Measurements from ENCODE around the gene TBL2. TPM values are rescaled to one million over a fixed set of nuclear protein-coding genes. Genes with fewer than 3 reads are reported as not detected.
"Not testable (repeated sequence)": the region's sequence is repeated elsewhere in the genome, so short reads cannot be mapped to it uniquely, and the experiment has no call there.

The TBL2 gene
- total and polyA plus RNA-seq, 2 experiments from 2014 or later, result 69.7 to 101 TPM

DNA sequence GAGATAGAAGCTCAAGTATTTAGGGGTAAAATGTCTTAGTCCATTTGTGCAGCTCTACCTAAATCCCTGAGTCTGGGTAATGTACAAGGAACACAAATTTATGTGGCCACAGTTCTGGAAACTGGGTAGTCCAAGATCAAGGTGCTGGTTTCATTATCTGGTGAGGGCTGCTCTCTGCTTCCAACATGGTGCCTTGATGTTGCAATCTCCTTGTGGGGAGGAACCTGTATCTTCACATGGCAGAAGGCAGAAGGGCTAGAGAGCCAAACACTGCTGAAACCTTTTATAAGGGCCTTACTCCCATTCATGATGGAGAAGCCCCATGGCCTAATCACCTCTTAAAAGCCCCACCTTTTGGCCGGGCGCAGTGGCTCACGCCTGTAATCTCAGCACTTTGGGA is 47.6 kb downstream of the TBL2 start:
- in situ Hi-C loops (cut with MboI), result no loop called here
- H3K4me3 ChIP-seq, result no peak overlapping the region
- TF ChIP-seq EZH2 (IDR thresholded peaks at IDR 0.05; ENCODE audit: insufficient read depth, poor library complexity, severe bottlenecking) (no peak), EZH2phosphoT487 (IDR thresholded peaks at IDR 0.05; ENCODE audit: insufficient read depth, low read depth) (no peak)
- no peak overlapping the region for H3K9ac ChIP-seq
- H3F3A ChIP-seq (ENCODE audit: insufficient read depth), result 0 out of 2 replicates have a peak, but pooled peaks cover 4% of the 10 kb centered on the region
- H3K27ac ChIP-seq, result no peak overlapping the region
- no peaks in the 10 kb centered on the region for H3K9me3 ChIP-seq (ENCODE audit: low read depth)
- 0 out of 2 replicates have a peak, but pooled peaks cover 5% of the 10 kb centered on the region for H3K36me3 ChIP-seq (ENCODE audit: low read depth)
- no peaks in the 10 kb centered on the region for H3K4me1 ChIP-seq (ENCODE audit: insufficient read depth)
- H4K20me1 ChIP-seq (ENCODE audit: insufficient read depth), result no peaks in the 10 kb centered on the region
- no peak overlapping the region for H2AFZ ChIP-seq
- H3K9me2 ChIP-seq (ENCODE audit: insufficient read depth), result no peaks in the 10 kb centered on the region
- 93 to 100% methylated on average over 3 of the region's 3 CpGs for WGBS, 2 experiments (ENCODE audit: low coverage in 1 of 2, low lambda C conversion rate in 2 of 2, missing lambda C conversion rate in 2 of 2)
- H3K4me2 ChIP-seq (ENCODE audit: unreplicated experiment), result no peak overlapping the region
- H3K79me2 ChIP-seq (ENCODE audit: insufficient read depth), result no peaks in the 10 kb centered on the region
- no peaks in the 10 kb centered on the region for H3K27me3 ChIP-seq (replicated peaks; ENCODE audit: insufficient read depth)
- no peak for DNase-seq

DNA sequence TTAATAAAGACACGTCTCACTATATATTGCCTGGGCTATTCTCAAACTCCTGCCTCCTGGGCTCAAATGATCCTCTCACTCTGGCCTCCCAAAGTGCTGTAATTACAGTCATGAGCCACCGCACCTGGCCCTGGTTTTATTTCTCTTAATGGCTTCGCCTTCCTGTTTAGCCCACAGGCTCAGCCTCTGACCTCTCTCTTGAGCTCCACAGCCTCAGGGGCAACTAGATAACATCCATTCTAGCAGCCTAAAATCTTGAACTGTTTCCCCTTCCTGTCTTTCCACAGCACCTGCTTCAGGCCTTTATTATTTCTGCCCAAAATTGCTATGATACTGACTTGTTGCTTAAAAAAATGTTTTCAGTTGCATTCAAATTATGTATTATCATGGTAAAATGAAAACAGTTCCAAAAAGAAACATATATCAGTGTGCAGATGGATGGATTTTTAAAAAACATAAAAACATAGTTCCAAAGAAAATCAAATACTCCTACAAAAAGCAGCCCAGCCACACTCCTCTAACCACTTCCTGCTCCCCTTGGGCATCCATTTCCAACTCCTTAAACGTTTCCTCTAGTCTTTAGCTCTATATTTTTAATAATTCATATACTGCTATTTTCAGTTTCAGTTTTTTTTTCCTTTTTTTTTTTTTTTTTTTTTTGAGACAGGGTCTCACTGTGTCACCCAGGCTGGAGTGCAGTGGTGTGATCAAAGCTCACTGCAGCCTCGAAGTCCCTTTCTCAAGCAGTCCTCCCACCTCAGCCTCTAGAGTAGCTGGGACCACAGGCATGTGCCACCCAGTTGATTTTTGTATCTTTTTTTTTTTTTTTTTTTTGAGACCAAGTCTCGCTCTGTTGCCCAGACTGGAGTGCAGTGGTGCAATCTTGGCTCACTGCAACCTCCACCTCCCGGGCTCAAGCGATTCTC is 51.2 kb downstream of the TBL2 start:
- no peaks in the 10 kb centered on the region for H3K9me2 ChIP-seq (ENCODE audit: insufficient read depth)
- H3K4me2 ChIP-seq (ENCODE audit: unreplicated experiment), result no peak overlapping the region
- DNase-seq, result no peak
- in situ Hi-C loops (cut with MboI), result no loop called here
- no peak overlapping the region for H3K4me3 ChIP-seq
- no peaks in the 10 kb centered on the region for H3K4me1 ChIP-seq (ENCODE audit: insufficient read depth)
- H4K20me1 ChIP-seq (ENCODE audit: insufficient read depth), result no peaks in the 10 kb centered on the region
- H3K27ac ChIP-seq, result no peak overlapping the region
- no peaks in the 10 kb centered on the region for H3K27me3 ChIP-seq (replicated peaks; ENCODE audit: insufficient read depth)
- H3F3A ChIP-seq (ENCODE audit: insufficient read depth), result 0 out of 2 replicates have a peak, but pooled peaks cover 4% of the 10 kb centered on the region
- no peaks in the 10 kb centered on the region for H3K36me3 ChIP-seq (ENCODE audit: low read depth)
- H3K9ac ChIP-seq, result no peak overlapping the region
- TF ChIP-seq EZH2 (IDR thresholded peaks at IDR 0.05; ENCODE audit: insufficient read depth, poor library complexity, severe bottlenecking), result no peak
- TF ChIP-seq EZH2phosphoT487 (IDR thresholded peaks at IDR 0.05; ENCODE audit: insufficient read depth, low read depth), result no peak
- no peak overlapping the region for H2AFZ ChIP-seq
- 73 to 79% methylated on average over 6 to 8 of the region's 8 CpGs for WGBS, 2 experiments (ENCODE audit: low coverage in 1 of 2, low lambda C conversion rate in 2 of 2, missing lambda C conversion rate in 2 of 2)
- H3K9me3 ChIP-seq (ENCODE audit: low read depth), result no peaks in the 10 kb centered on the region
- H3K79me2 ChIP-seq (ENCODE audit: insufficient read depth), result no peaks in the 10 kb centered on the region

- H3K27me3 ChIP-seq (replicated peaks; ENCODE audit: insufficient read depth); H3K4me1 ChIP-seq (ENCODE audit: insufficient read depth); H2AFZ ChIP-seq; DNase-seq; H3K9ac ChIP-seq; H3K4me3 ChIP-seq; H3K4me2 ChIP-seq (ENCODE audit: unreplicated experiment); H3K79me2 ChIP-seq (ENCODE audit: insufficient read depth); H3K9me3 ChIP-seq (ENCODE audit: low read depth); H3K36me3 ChIP-seq (ENCODE audit: low read depth); H3F3A ChIP-seq (ENCODE audit: insufficient read depth); H4K20me1 ChIP-seq (ENCODE audit: insufficient read depth); H3K27ac ChIP-seq; H3K9me2 ChIP-seq (ENCODE audit: insufficient read depth); in situ Hi-C loops (cut with MboI): not testable (repeated sequence)
- WGBS, 2 experiments (ENCODE audit: low coverage in 1 of 2, low lambda C conversion rate in 2 of 2, missing lambda C conversion rate in 2 of 2), result 19 to 33% methylated on average over 1 of the region's 1 CpG
These were observed 52.3 kb downstream of the TBL2 start for GRCh38 chr7:73526158-73526494.

DNA sequence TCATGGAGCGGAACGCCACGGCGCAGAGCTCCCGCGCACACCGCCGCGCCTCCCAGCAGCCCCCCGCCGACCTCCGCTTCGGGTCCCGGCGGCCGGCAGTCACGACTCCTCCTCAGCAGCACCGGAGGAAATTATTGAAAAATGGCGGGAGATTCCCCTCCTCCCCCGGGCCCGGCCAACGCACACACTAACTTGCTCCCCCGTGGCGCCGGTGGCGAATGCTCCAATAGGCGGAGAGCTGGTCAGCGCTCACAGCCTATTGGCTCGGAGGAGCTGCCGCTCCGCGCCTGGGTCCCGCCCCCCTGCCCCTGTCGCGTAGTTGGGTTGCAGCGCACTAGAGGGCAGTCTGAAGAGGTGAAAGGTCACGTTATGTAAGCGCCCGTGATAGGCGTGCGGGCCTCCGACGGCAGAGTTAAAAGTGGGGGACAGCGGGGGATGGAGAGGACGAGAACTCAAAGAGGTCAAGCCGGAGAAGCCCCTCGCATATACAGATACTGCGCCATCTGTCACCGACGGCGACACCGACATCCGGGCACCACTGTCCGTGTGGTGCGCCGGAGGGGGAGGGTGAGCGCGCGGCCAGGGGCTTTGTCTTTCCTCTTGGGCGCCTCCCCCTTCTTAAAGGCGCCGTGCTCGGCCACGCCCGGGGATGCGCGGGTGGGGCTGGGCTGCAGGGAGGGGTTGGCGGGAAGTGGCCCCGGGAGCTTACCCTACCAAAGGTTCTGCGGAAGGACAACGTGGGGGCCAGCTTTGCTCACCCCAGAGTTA is 56.1 kb downstream of the TBL2 start, which contains the start of gene BAZ1B:
TSS of gene BAZ1B (minus strand) at position 189 of the 768 bp plus-strand sequence. CDS start 360 bp downstream, outside the sequence.
- Histone ChIP-seq H3K9me2 (ENCODE audit: insufficient read depth) (no peaks in the 10 kb centered on the region), H3K27ac (peak within 1 kb of the TSS; percentile 72), H4K20me1 (ENCODE audit: insufficient read depth) (peaks cover 6% of the 10 kb centered on the region; the same call in 1 of the 2 replicates), H3F3A (ENCODE audit: insufficient read depth) (peaks cover 31% of the 10 kb centered on the region), H3K4me2 (ENCODE audit: unreplicated experiment) (peak within 1 kb of the TSS; percentile 98), H3K9me3 (ENCODE audit: low read depth) (no peaks in the 10 kb centered on the region), H3K79me2 (ENCODE audit: insufficient read depth) (peaks cover 44% of the 10 kb centered on the region), H3K4me3 (peak within 1 kb of the TSS; percentile 79), H3K36me3 (ENCODE audit: low read depth) (peaks cover 6% of the 10 kb centered on the region; the same call in 1 of the 2 replicates), H3K27me3 (replicated peaks; ENCODE audit: insufficient read depth) (no peaks in the 10 kb centered on the region), H3K4me1 (ENCODE audit: insufficient read depth) (peaks cover 20% of the 10 kb centered on the region), H2AFZ (peak within 1 kb of the TSS; percentile 89), H3K9ac (peak within 1 kb of the TSS; percentile 90)
- in situ Hi-C loops (cut with MboI), result no loop called here
- TF ChIP-seq EZH2phosphoT487 (IDR thresholded peaks at IDR 0.05; ENCODE audit: insufficient read depth, low read depth) (no peak), EZH2 (IDR thresholded peaks at IDR 0.05; ENCODE audit: insufficient read depth, poor library complexity, severe bottlenecking) (no peak)
- 0% methylated on average over 65 to 67 of the region's 71 CpGs for WGBS, 2 experiments (ENCODE audit: low coverage in 1 of 2, low lambda C conversion rate in 2 of 2, missing lambda C conversion rate in 2 of 2)
- DNase-seq, result peak; percentile 99
